ENCODE measurements around the gene PKN2. TPM values are rescaled to one million over a fixed set of nuclear protein-coding genes. Genes with fewer than 3 reads are reported as not detected.

Gene PKN2
- total and polyA plus RNA-seq, 9 of the 15 experiments (the other 6 are each of a cell fraction or from before 2014, with no cell fraction given) = 4.5 to 25.3 (median 19.2) TPM

DNA sequence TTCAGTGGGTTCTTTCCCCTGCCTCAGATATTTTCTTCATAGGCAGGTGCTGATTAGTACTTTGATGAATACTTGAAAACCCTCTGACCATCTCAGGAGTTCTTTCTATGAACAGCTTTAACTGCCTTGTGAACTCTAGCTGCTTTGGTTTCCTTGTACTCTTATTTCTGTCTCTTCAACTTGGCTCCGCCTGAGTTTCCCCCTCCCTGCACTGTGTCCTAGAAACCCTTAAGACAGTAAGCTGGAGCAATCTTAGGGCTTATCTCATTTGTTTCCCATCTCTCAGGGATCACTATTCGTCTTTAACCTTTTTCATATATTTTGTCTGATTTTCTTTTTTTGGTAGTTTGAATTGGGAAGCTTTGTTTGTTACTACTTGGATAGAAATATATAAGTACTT lies 99.1 kb downstream of the PKN2 start:
- Histone ChIP-seq H3K9me3 (replicated peaks; ENCODE audit: control insufficient read depth, insufficient read depth, low read depth, low read length) (no peaks in the 10 kb centered on the region), H3K27me3 (ENCODE audit: control insufficient read depth in 2 of 2, insufficient read depth in 2 of 2, low read length in 2 of 2) (no peaks in the 10 kb centered on the region), H4K20me1 (replicated peaks; ENCODE audit: control insufficient read depth, insufficient read depth, low read length) (no peaks in the 10 kb centered on the region), H3K27ac (ENCODE audit: extremely low read depth, low read depth, low read length) (no peak overlapping the region), H3K36me3 (ENCODE audit: control insufficient read depth, insufficient read depth, low read length) (peaks cover 72% of the 10 kb centered on the region; the same call in 2 of the 3 replicates), H3K9ac (ENCODE audit: insufficient read depth in 1 of 2, low read depth in 2 of 2, low read length in 2 of 2) (no peak overlapping the region), H3K79me2 (ENCODE audit: control insufficient read depth, insufficient read depth, low read length) (no peaks in the 10 kb centered on the region; the same call in 2 of the 3 replicates), H3K4me2 (ENCODE audit: insufficient read depth, low read length) (no peak overlapping the region), H2AFZ (ENCODE audit: low read depth, low read length) (no peak overlapping the region), H3K9me1 (ENCODE audit: control insufficient read depth, insufficient read depth, low read length) (no peaks in the 10 kb centered on the region), H3K4me1 (replicated peaks in 1 of 2; ENCODE audit: control insufficient read depth in 2 of 2, insufficient read depth in 2 of 2, low read length in 2 of 2) (no peaks in the 10 kb centered on the region), H3K4me3 (no peak overlapping the region)
- 82% methylated on average over 2 of the region's 2 CpGs for WGBS (ENCODE audit: insufficient coverage, low coverage, missing lambda C conversion rate)
- intact Hi-C loops (cut with micrococcal nuclease) = no loop called here
- BruUV-seq (replicated peaks) = no TSS peak
- no peak for FAIRE-seq
- ATAC-seq = no peak; the same call in 2 of the 3 replicates
- POLR2A ChIA-PET = interaction anchor here (0.7 to 1.5 kb wide), 2 partner anchors 9 to 99 kb away, joined by 3 to 4 read pairs; partner anchors contain the start of gene PKN2
- TF ChIP-seq ZBTB1 (CRISPR knock-in tag; IDR thresholded peaks at IDR 0.05; ENCODE audit: borderline replicate concordance, low read depth) = no peak
- TF ChIP-seq IFI16 (CRISPR knock-in tag; IDR thresholded peaks at IDR 0.05) = no peak
- TF ChIP-seq RBM39 (optimal IDR thresholded peaks at IDR 0.05; ENCODE audit: low read depth, low read length) = no peak
- no peak for TF ChIP-seq ZSCAN29 (IDR thresholded peaks at IDR 0.05)
- TF ChIP-seq, protein P1, sequence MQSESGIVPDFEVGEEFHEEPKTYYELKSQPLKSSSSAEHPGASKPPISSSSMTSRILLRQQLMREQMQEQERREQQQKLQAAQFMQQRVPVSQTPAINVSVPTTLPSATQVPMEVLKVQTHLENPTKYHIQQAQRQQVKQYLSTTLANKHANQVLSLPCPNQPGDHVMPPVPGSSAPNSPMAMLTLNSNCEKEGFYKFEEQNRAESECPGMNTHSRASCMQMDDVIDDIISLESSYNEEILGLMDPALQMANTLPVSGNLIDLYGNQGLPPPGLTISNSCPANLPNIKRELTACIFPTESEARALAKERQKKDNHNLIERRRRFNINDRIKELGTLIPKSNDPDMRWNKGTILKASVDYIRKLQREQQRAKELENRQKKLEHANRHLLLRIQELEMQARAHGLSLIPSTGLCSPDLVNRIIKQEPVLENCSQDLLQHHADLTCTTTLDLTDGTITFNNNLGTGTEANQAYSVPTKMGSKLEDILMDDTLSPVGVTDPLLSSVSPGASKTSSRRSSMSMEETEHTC (IDR thresholded peaks at IDR 0.05) = no peak
- no peak for TF ChIP-seq RFX7 (CRISPR knock-in tag; IDR thresholded peaks at IDR 0.05)
- TF ChIP-seq RCOR1 (IDR thresholded peaks at IDR 0.05; ENCODE audit: borderline replicate concordance in 1 of 2, low read depth in 2 of 2, low read length in 2 of 2) = no peak
- TF ChIP-seq, protein P2, sequence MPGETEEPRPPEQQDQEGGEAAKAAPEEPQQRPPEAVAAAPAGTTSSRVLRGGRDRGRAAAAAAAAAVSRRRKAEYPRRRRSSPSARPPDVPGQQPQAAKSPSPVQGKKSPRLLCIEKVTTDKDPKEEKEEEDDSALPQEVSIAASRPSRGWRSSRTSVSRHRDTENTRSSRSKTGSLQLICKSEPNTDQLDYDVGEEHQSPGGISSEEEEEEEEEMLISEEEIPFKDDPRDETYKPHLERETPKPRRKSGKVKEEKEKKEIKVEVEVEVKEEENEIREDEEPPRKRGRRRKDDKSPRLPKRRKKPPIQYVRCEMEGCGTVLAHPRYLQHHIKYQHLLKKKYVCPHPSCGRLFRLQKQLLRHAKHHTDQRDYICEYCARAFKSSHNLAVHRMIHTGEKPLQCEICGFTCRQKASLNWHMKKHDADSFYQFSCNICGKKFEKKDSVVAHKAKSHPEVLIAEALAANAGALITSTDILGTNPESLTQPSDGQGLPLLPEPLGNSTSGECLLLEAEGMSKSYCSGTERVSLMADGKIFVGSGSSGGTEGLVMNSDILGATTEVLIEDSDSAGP (CRISPR knock-in tag; IDR thresholded peaks at IDR 0.05) = no peak
- no peak for TF ChIP-seq RBM25 (IDR thresholded peaks at IDR 0.05; ENCODE audit: low read depth, low read length, severe bottlenecking)
- TF ChIP-seq LARP7 (IDR thresholded peaks at IDR 0.05) = no peak
- TF ChIP-seq CBX8 (IDR thresholded peaks at IDR 0.05; ENCODE audit: borderline replicate concordance, extremely low read depth, low read depth, low read length, poor library complexity, severe bottlenecking) = no peak
- TF ChIP-seq ZC3H4 (CRISPR knock-in tag; IDR thresholded peaks at IDR 0.05; ENCODE audit: borderline replicate concordance) = no peak
- no peak for DNase-seq (ENCODE audit: extremely low read depth in 1 of 4, low spot score in 3 of 4)
- in situ Hi-C loops (cut with MboI) = no loop called here
- CTCF ChIA-PET (ENCODE audit: low intra/inter-chr PET ratio) = no interaction called here

Measured in K562 (cell line).